Sigmoid colon (tissue), 7 donors: ENCODE data around the gene LIG3. TPM values are rescaled to one million over a fixed set of nuclear protein-coding genes. Genes with fewer than 3 reads are reported as not detected.

Experiments
- DNase-seq: peaks from one replicate; pipeline ENCODE4 v3.0.0-alpha.2; 2019
- H3K27ac ChIP-seq, 4 donors: fragments of 200-600 bp; sonication (generic); one replicate each; pipeline ENCODE4 v1.5.1; 2016 to 2019; ENCODE audit warnings: mild to moderate bottlenecking in 1 of 4
- H3K27me3 ChIP-seq, 3 donors: fragments of 200-600 bp; sonication (generic); one replicate each; pipeline ENCODE4 v1.5.1; 2019; ENCODE audit warnings: mild to moderate bottlenecking in 1 of 3
- H3K36me3 ChIP-seq, 4 donors: fragments of 200-600 bp; sonication (generic); one replicate each; pipeline ENCODE4 v1.5.1; 2016 to 2019
- H3K4me1 ChIP-seq, 4 donors: fragments of 200-600 bp; sonication (generic); one replicate each; pipeline ENCODE4 v1.5.1; 2017 to 2019
- H3K4me3 ChIP-seq, 4 donors: fragments of 200-600 bp; sonication (generic); one replicate each; pipeline ENCODE4 v1.5.1; 2017 to 2019; ENCODE audit warnings: mild to moderate bottlenecking in 2 of 4, moderate library complexity in 1 of 4
- H3K9me3 ChIP-seq, 4 donors: fragments of 200-600 bp in 3 of 4; sonication (generic) in 3 of 4; one replicate each; pipeline versions ENCODE4 v1.5.1 to v1.6.1; 2013 to 2019
- CTCF ChIP-seq, 4 experiments: fragments of 450-650 bp in 3 of 4; fragments of 200-600 bp in 1 of 4; IDR thresholded peaks; one replicate each; pipeline ENCODE4 v1.5.1; 2016 to 2019; ENCODE audit warnings: antibody characterized with exemption in 4 of 4, mild to moderate bottlenecking in 3 of 4, moderate library complexity in 2 of 4
- EP300 ChIP-seq, 4 donors: sonication (generic); formaldehyde crosslinking; IDR thresholded peaks; one replicate each; pipeline ENCODE4 v1.6.1; 2017; ENCODE audit warnings: antibody characterized with exemption in 4 of 4
- POLR2A ChIP-seq, 2 donors: fragments of 450-650 bp; IDR thresholded peaks; one replicate each; pipeline ENCODE4 v1.6.1; 2016; ENCODE audit warnings: antibody characterized with exemption in 2 of 2, mild to moderate bottlenecking in 2 of 2, moderate library complexity in 2 of 2
- POLR2AphosphoS5 ChIP-seq, 4 donors: sonication (generic); formaldehyde crosslinking; IDR thresholded peaks; one replicate each; pipeline ENCODE4 v1.6.1; 2017; ENCODE audit warnings: antibody characterized with exemption in 4 of 4
- WGBS, 2 donors: extraction: QIAGEN DNeasy Blood & Tissue Kit; methylation state at CpG; one replicate each; pipeline ENCODE4 v1.1.7; 2013; 5-methylcytosine and 5-hydroxymethylcytosine counted together
- intact Hi-C: fragments of 100-400 bp; cut with DNase I; formaldehyde crosslinking; loops from one replicate; pipeline ENCODE4 v1.15.1; 2023
- polyA plus RNA-seq, 3 donors: library from polyadenylated mRNA; stranded (reverse); fragments of 200-250 nt; gene quantifications; one replicate each; pipeline ENCODE4 v1.2.3, GENCODE V29; 2013
- total RNA-seq, 4 donors: library from RNA; depleted of rRNA; stranded (reverse); fragments of >200 nt; gene quantifications; one replicate each; pipeline ENCODE4 v1.1.0, GENCODE V29; 2016
- donor health status: healthy with polysubstance abuse.
- donor health status: Bipolar disorder and iron deficiency.
- donor health status: healthy.

Gene LIG3
- total and polyA plus RNA-seq, 7 donors = 3.5 to 29.7 (median 19.4) TPM

- TF ChIP-seq POLR2A (IDR thresholded peaks at IDR 0.05) (no peak), CTCF (IDR thresholded peaks at IDR 0.05) (no peak), POLR2AphosphoS5 (IDR thresholded peaks at IDR 0.05) (no peak), EP300 (IDR thresholded peaks at IDR 0.05) (no peak)
- H3K27me3 ChIP-seq = no peaks in the 10 kb centered on the region
- no peak overlapping the region for H3K4me3 ChIP-seq
- WGBS, 2 donors = 86 to 92% methylated on average over 3 of the region's 3 CpGs
- intact Hi-C loops = no loop called here
- H3K9me3 ChIP-seq = no peaks in the 10 kb centered on the region
- peak overlapping the region in 3 of 4 donors; percentile 42 to 67 (median 62) for H3K27ac ChIP-seq
- H3K36me3 ChIP-seq = peaks cover 10 to 88% (median 19%) of the 10 kb centered on the region in 4 donors
- DNase-seq = no peak
- peaks cover 0 to 16% (median 13%) of the 10 kb centered on the region in 4 donors for H3K4me1 ChIP-seq
These were observed 11.3 kb downstream of the LIG3 start for GRCh38 chr17:34991606-34992005.

GRCh38 chr17:34993031-34993430, 12.7 kb downstream of the LIG3 start:
- Histone ChIP-seq H3K4me1 (peaks cover 0 to 30% (median 26%) of the 10 kb centered on the region in 4 donors), H3K27ac (peak overlapping the region in 2 of 4 donors; percentile 26 to 27), H3K36me3 (peaks cover 10 to 77% (median 19%) of the 10 kb centered on the region in 4 donors), H3K4me3 (no peak overlapping the region), H3K27me3 (no peaks in the 10 kb centered on the region), H3K9me3 (no peaks in the 10 kb centered on the region)
- TF ChIP-seq POLR2AphosphoS5 (IDR thresholded peaks at IDR 0.05) (no peak), EP300 (IDR thresholded peaks at IDR 0.05) (no peak), CTCF (IDR thresholded peaks at IDR 0.05) (no peak), POLR2A (IDR thresholded peaks at IDR 0.05) (no peak)
- intact Hi-C loops = no loop called here
- DNase-seq = no peak
- WGBS, 2 donors = 78 to 86% methylated on average over 2 of the region's 2 CpGs

GRCh38 chr17:34996422-34997285, 16.3 kb downstream of the LIG3 start:
- Histone ChIP-seq H3K9me3 (no peaks in the 10 kb centered on the region), H3K4me3 (no peak overlapping the region), H3K36me3 (peaks cover 5 to 76% (median 17%) of the 10 kb centered on the region in 4 donors), H3K27ac (peak overlapping the region; percentile 86 to 92 (median 89)), H3K4me1 (peaks cover 0 to 55% (median 43%) of the 10 kb centered on the region in 4 donors), H3K27me3 (no peaks in the 10 kb centered on the region)
- WGBS, 2 donors = 85 to 88% methylated on average over 3 of the region's 3 CpGs
- DNase-seq = no peak
- no peak for TF ChIP-seq POLR2A (IDR thresholded peaks at IDR 0.05)
- no peak for TF ChIP-seq CTCF (IDR thresholded peaks at IDR 0.05)
- no peak for TF ChIP-seq POLR2AphosphoS5 (IDR thresholded peaks at IDR 0.05)
- no peak for TF ChIP-seq EP300 (IDR thresholded peaks at IDR 0.05)
- intact Hi-C loops = loop anchor here (2.0 kb wide), 1 partner anchor 16 kb away; the partner anchor contains the start of gene LIG3

- H3K4me1 ChIP-seq = peaks cover 0 to 61% (median 49%) of the 10 kb centered on the region in 4 donors
- peak overlapping the region in 1 of 4 donors; percentile 4 for H3K4me3 ChIP-seq
- TF ChIP-seq EP300 (IDR thresholded peaks at IDR 0.05) (peak in 2 of 4 donors; percentile 32 to 51), POLR2A (IDR thresholded peaks at IDR 0.05) (no peak), POLR2AphosphoS5 (IDR thresholded peaks at IDR 0.05) (peak; percentile 32 to 75 (median 74))
- no peaks in the 10 kb centered on the region for H3K9me3 ChIP-seq
- no peaks in the 10 kb centered on the region for H3K27me3 ChIP-seq
- peak; percentile 91 for DNase-seq
- peak overlapping the region; percentile 86 to 92 (median 89) for H3K27ac ChIP-seq
- intact Hi-C loops = loop anchor here (2.0 kb wide), 1 partner anchor 17 kb away; the partner anchor contains the start of gene LIG3
- H3K36me3 ChIP-seq = peaks cover 5 to 71% (median 15%) of the 10 kb centered on the region in 4 donors
- WGBS, 2 donors = 55 to 65% methylated on average over 11 of the region's 11 CpGs
These were observed 17.1 kb downstream of the LIG3 start for GRCh38 chr17:34997355-34997862.

- Histone ChIP-seq H3K27me3 (no peaks in the 10 kb centered on the region), H3K9me3 (no peaks in the 10 kb centered on the region), H3K27ac (peak overlapping the region; percentile 86 to 92 (median 89)), H3K4me1 (peaks cover 0 to 69% (median 57%) of the 10 kb centered on the region in 4 donors), H3K4me3 (peak overlapping the region in 2 of 4 donors; percentile 4 to 13), H3K36me3 (peaks cover 5 to 63% (median 15%) of the 10 kb centered on the region in 4 donors)
- 24 to 44% methylated on average over 5 of the region's 5 CpGs for WGBS, 2 donors
- TF ChIP-seq EP300 (IDR thresholded peaks at IDR 0.05) = no peak
- TF ChIP-seq POLR2AphosphoS5 (IDR thresholded peaks at IDR 0.05) = peak in 3 of 4 donors; percentile 24 to 51 (median 29)
- peak; percentile 74 to 87 (median 79) for TF ChIP-seq CTCF (IDR thresholded peaks at IDR 0.05)
- intact Hi-C loops = loop anchor here (1.0 to 2.0 kb wide), 3 partner anchors 65 to 121 kb away; partner anchors contain the start of genes RAD51D and RFFL
- DNase-seq = peak; percentile 89
These were observed 17.9 kb downstream of the LIG3 start for GRCh38 chr17:34998205-34998604.
